DMS79 treated with DMSO at 0.1 percent for 48 hours (cell line): ENCODE data around the gene CDC14B.

ENCODE experiments used
- DNase-seq: peaks from one replicate; lab custom pipeline; 2025; lab: John Stamatoyannopoulos, UW

Gene CDC14B

GRCh38 chr9:96502539-96503373 lies 116.9 kb downstream of the CDC14B start:
- DNase-seq = no peak

GRCh38 chr9:96501633-96502538 lies 117.8 kb downstream of the CDC14B start:
- no peak for DNase-seq

GRCh38 chr9:96500696-96501632 lies 118.7 kb downstream of the CDC14B start:
- no peak for DNase-seq

GRCh38 chr9:96499257-96499656 lies 120.4 kb downstream of the CDC14B start:
- DNase-seq = no peak

GRCh38 chr9:96498796-96499195 lies 120.8 kb downstream of the CDC14B start:
- no peak for DNase-seq

- no peak for DNase-seq
These were observed 122.6 kb downstream of the CDC14B start for GRCh38 chr9:96497117-96497399.

- DNase-seq = no peak
These were observed 123.1 kb downstream of the CDC14B start for GRCh38 chr9:96496368-96497116.

GRCh38 chr9:96495341-96495740 lies 124.3 kb downstream of the CDC14B start:
- DNase-seq = no peak

GRCh38 chr9:96494215-96494800 lies 125.3 kb downstream of the CDC14B start:
- DNase-seq = no peak

- DNase-seq = no peak
These were observed 125.9 kb downstream of the CDC14B start for GRCh38 chr9:96493757-96494156.

- DNase-seq = no peak
These were observed 126.6 kb downstream of the CDC14B start for GRCh38 chr9:96492993-96493531.

- DNase-seq = no peak
These were observed 127.6 kb downstream of the CDC14B start for GRCh38 chr9:96491880-96492525.

GRCh38 chr9:96491079-96491879 lies 128.4 kb downstream of the CDC14B start:
- no peak for DNase-seq

- DNase-seq = no peak
These were observed 129.0 kb downstream of the CDC14B start for GRCh38 chr9:96490534-96491078.

- no peak for DNase-seq
These were observed 130.1 kb downstream of the CDC14B start for GRCh38 chr9:96489482-96489979.

- no peak for DNase-seq
These were observed 131.7 kb downstream of the CDC14B start for GRCh38 chr9:96487949-96488348.

- no peak for DNase-seq
These were observed 132.6 kb downstream of the CDC14B start for GRCh38 chr9:96487029-96487396.

GRCh38 chr9:96486386-96487028 lies 133.1 kb downstream of the CDC14B start:
- DNase-seq = no peak
